NCI-H1417 treated with DMSO at 0.1 percent for 48 hours (cell line): ENCODE data around the gene SNN.

Experiments used
- DNase-seq: peaks from one replicate; lab custom pipeline; 2025; lab: John Stamatoyannopoulos, UW

Gene SNN

GRCh38 chr16:11667221-11667823, 933 bp upstream of the SNN start:
- DNase-seq: no peak

- no peak for DNase-seq
These were observed 546 bp downstream of the SNN start for GRCh38 chr16:11668623-11669379.

GRCh38 chr16:11669380-11670146, 1.3 kb downstream of the SNN start:
- no peak for DNase-seq

GRCh38 chr16:11670171-11671131, 2.2 kb downstream of the SNN start:
- no peak for DNase-seq

GRCh38 chr16:11671271-11671670, 3.0 kb downstream of the SNN start:
- no peak for DNase-seq

DNA sequence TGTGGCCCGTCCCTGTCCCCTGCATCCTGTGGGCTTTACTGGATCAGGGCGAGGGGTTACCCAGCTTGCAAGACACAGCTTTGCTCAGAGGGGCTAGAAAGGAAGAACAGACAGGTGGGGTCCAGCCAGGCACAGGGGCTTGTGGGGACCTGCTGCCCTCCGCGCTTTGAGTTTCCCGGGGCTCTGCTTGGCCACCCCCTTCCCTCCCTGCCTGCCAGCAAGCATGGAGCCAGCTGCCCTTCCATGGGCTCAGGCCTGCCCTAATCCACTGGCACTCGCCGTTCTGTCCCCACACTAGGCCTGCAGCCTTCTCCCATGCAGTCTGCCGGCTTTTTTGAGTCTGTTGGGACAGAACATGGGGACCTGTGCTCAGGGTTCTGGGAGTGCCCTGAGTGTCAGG, 3.4 kb downstream of the SNN start:
- no peak for DNase-seq

DNA sequence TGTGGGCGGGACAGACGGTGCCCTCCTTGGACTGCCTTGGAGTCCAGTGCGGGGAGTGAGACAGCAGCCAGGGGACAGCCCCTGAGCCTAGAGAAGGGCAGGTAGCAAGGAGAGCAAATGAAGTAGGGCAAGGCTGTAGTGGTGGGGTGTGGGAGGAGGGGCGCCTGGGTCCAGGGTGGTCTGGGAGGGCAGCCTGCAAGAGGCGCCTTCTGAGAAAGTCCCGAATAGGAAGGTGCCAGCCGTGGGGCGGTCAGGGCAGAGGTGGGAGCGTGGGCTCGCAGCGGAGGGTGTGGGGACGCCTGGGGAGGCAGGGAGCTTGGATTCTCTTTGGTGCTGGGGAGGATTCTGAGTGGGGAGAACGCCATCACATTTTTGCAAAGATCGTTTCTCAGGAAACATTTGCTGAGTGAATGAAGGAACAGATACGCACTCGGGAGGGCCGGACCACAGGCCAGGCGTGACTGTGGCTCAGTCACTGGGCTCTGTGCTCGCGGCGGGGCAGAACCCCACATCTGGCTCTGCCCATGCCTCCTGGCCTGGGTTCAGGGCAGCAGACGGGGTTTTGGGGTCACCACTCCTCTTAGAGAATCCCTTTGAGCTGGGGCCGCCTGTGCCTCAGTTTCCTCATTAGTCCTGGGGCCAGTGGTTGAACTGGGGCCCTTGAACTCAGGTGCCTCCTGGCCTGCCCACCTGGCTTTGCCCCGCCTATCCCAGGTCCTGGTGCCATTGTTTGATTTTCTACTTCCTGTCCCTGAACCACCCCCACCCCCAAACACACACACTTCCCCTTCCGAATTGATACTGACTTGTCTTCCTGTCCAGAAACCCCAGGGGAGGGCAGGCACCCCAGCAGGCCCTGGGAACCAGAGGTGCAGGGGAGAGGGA, 4.2 kb downstream of the SNN start:
- no peak for DNase-seq

- no peak for DNase-seq
These were observed 5.1 kb downstream of the SNN start for GRCh38 chr16:11673091-11674000.

DNA sequence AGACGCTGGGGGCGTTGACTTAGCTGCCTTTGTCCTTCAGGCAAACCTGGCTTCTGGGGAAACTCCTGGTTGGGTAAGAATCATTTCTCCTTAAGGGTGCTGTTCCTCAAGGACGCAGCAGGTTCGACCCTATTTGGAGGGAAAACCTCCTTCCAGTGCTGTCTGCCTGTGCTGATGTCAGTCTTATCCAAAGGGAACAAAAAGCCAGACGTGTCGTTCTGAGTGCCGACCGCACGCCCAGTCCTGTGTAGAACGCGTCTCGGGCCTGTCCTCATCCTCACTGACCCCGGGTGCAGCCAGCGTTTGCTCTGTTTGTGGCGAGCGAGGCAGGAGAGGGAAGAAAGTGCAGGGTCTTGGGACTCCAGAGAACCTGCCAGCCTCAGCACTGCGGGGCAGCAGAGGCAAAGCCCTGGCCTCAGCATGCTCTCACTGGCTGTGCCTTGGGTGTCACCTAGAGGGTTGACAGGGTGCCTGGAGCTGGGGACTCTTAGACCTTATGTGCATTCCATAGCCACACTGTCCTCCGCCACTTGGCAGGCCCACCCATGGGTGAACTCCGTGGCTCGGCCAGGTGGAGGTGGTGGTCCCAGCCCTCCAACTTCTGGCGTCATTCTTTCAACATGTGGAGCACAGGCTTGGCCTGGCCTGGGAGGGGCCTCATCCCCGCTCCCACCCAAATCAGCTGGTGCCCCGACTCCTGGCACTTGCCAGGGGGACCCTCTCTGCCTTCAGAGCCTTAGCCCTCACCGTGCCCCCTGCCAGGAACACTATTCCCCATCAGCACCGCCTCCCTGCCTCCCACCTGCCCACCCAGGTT, 6.0 kb downstream of the SNN start:
- DNase-seq: no peak

GRCh38 chr16:11674818-11675560, 6.7 kb downstream of the SNN start:
- DNase-seq: no peak

- DNase-seq: no peak
These were observed 7.6 kb downstream of the SNN start for GRCh38 chr16:11675561-11676511.

GRCh38 chr16:11676799-11677198, 8.5 kb downstream of the SNN start:
- no peak for DNase-seq

GRCh38 chr16:11677451-11677951, 9.2 kb downstream of the SNN start:
- DNase-seq: no peak

GRCh38 chr16:11677959-11678881, 10.0 kb downstream of the SNN start:
- no peak for DNase-seq

DNA sequence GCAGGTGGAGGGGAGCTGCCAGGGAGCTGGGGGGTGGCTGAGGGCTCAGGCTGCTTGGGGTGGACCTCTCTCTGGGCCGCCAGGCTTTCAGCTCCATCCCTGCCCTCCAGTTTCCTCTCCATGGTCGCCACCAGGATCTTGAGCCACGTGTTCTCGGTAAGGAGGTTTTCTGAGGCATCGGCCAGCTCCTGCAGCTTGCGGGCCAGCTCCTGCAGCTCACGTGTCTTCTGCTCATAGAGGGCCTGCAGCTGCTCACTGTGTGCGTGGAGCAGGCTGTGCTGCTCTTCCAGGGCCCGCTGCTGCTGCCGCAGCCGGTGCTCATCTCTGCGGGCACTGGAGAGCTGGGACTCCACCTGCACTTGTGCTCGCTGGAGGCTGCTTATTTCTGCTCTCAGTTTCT, 11.0 kb downstream of the SNN start:
- no peak for DNase-seq
